ENCODE measurements around the gene HMHB1. TPM values are rescaled to one million over a fixed set of nuclear protein-coding genes. Genes with fewer than 3 reads are reported as not detected.

The HMHB1 gene
- total RNA-seq, 1 donor from 2014 or later: not detected

GRCh38 chr5:143779506-143779905, 32.5 kb upstream of the HMHB1 start:
- no peak overlapping the region for H3K4me3 Mint-ChIP-seq (ENCODE audit: unreplicated experiment)
- TF ChIP-seq CTCF (IDR thresholded peaks at IDR 0.05; ENCODE audit: unreplicated experiment): no peak
- no peak for DNase-seq (ENCODE audit: low spot score)
- H3K4me1 Mint-ChIP-seq (ENCODE audit: unreplicated experiment): peaks cover 11% of the 10 kb centered on the region
- no peak overlapping the region for H3K27ac Mint-ChIP-seq (ENCODE audit: unreplicated experiment)
- no peaks in the 10 kb centered on the region for H3K9me3 Mint-ChIP-seq (ENCODE audit: unreplicated experiment)
- no peaks in the 10 kb centered on the region for H3K36me3 Mint-ChIP-seq (ENCODE audit: low read depth, unreplicated experiment)
- H3K27me3 Mint-ChIP-seq (ENCODE audit: unreplicated experiment): no peaks in the 10 kb centered on the region

- H3K4me1 Mint-ChIP-seq (ENCODE audit: unreplicated experiment): peaks cover 11% of the 10 kb centered on the region
- no peak for DNase-seq (ENCODE audit: low spot score)
- no peak for TF ChIP-seq CTCF (IDR thresholded peaks at IDR 0.05; ENCODE audit: unreplicated experiment)
- H3K9me3 Mint-ChIP-seq (ENCODE audit: unreplicated experiment): no peaks in the 10 kb centered on the region
- H3K27ac Mint-ChIP-seq (ENCODE audit: unreplicated experiment): no peak overlapping the region
- H3K36me3 Mint-ChIP-seq (ENCODE audit: low read depth, unreplicated experiment): no peaks in the 10 kb centered on the region
- no peaks in the 10 kb centered on the region for H3K27me3 Mint-ChIP-seq (ENCODE audit: unreplicated experiment)
- no peak overlapping the region for H3K4me3 Mint-ChIP-seq (ENCODE audit: unreplicated experiment)
These were observed 29.9 kb upstream of the HMHB1 start for GRCh38 chr5:143781993-143782520.

- Mint-ChIP-seq H3K27me3 (ENCODE audit: unreplicated experiment) (no peaks in the 10 kb centered on the region), H3K36me3 (ENCODE audit: low read depth, unreplicated experiment) (no peaks in the 10 kb centered on the region), H3K4me1 (ENCODE audit: unreplicated experiment) (peaks cover 11% of the 10 kb centered on the region), H3K9me3 (ENCODE audit: unreplicated experiment) (no peaks in the 10 kb centered on the region), H3K4me3 (ENCODE audit: unreplicated experiment) (no peak overlapping the region), H3K27ac (ENCODE audit: unreplicated experiment) (no peak overlapping the region)
- no peak for TF ChIP-seq CTCF (IDR thresholded peaks at IDR 0.05; ENCODE audit: unreplicated experiment)
- DNase-seq (ENCODE audit: low spot score): no peak
These were observed 29.2 kb upstream of the HMHB1 start for GRCh38 chr5:143782588-143783386.

DNA sequence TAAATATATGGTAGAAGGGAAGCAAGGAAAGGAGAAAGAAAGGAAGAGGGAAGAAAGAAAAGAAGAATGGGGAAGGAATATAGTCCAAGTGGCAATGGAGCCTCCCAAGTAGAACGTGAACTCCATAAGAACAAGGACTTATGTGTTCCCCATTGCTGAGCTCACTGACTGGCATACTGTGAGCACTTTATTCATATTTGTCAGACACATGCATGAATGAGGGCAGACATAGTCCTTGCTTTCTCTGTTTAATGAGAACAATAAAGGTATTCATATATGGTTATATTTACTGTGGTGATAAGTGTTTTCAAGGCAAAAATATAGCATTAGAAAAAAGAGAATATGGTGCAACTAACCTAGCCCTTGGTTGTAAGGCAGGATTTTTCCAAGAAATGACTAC, 23.6 kb upstream of the HMHB1 start:
- H3K27me3 Mint-ChIP-seq (ENCODE audit: unreplicated experiment): no peaks in the 10 kb centered on the region
- no peak overlapping the region for H3K27ac Mint-ChIP-seq (ENCODE audit: unreplicated experiment)
- no peak for TF ChIP-seq CTCF (IDR thresholded peaks at IDR 0.05; ENCODE audit: unreplicated experiment)
- H3K4me3 Mint-ChIP-seq (ENCODE audit: unreplicated experiment): no peak overlapping the region
- no peaks in the 10 kb centered on the region for H3K4me1 Mint-ChIP-seq (ENCODE audit: unreplicated experiment)
- H3K36me3 Mint-ChIP-seq (ENCODE audit: low read depth, unreplicated experiment): no peaks in the 10 kb centered on the region
- no peak for DNase-seq (ENCODE audit: low spot score)
- H3K9me3 Mint-ChIP-seq (ENCODE audit: unreplicated experiment): no peaks in the 10 kb centered on the region

GRCh38 chr5:143790457-143791112, 21.4 kb upstream of the HMHB1 start:
- Mint-ChIP-seq H3K27ac (ENCODE audit: unreplicated experiment) (no peak overlapping the region), H3K4me1 (ENCODE audit: unreplicated experiment) (no peaks in the 10 kb centered on the region), H3K4me3 (ENCODE audit: unreplicated experiment) (no peak overlapping the region)

More at GRCh38 chr5:143790457-143791112, 21.4 kb upstream of the HMHB1 start:
- no peaks in the 10 kb centered on the region for H3K27me3 Mint-ChIP-seq (ENCODE audit: unreplicated experiment)
- no peak for TF ChIP-seq CTCF (IDR thresholded peaks at IDR 0.05; ENCODE audit: unreplicated experiment)
- no peaks in the 10 kb centered on the region for H3K36me3 Mint-ChIP-seq (ENCODE audit: low read depth, unreplicated experiment)
- no peaks in the 10 kb centered on the region for H3K9me3 Mint-ChIP-seq (ENCODE audit: unreplicated experiment)
- DNase-seq (ENCODE audit: low spot score): no peak

All from endothelial cell (in vitro differentiated cells).